Measurements from ENCODE around the gene PDGFB. TPM values are rescaled to one million over a fixed set of nuclear protein-coding genes. Genes with fewer than 3 reads are reported as not detected.
A peak's percentile ranks its signal among the peaks of the same experiment; 100 is the strongest.

Gene PDGFB
- total and polyA plus RNA-seq, 11 donors, result 9.0 to 43.7 (median 21.3) TPM

DNA sequence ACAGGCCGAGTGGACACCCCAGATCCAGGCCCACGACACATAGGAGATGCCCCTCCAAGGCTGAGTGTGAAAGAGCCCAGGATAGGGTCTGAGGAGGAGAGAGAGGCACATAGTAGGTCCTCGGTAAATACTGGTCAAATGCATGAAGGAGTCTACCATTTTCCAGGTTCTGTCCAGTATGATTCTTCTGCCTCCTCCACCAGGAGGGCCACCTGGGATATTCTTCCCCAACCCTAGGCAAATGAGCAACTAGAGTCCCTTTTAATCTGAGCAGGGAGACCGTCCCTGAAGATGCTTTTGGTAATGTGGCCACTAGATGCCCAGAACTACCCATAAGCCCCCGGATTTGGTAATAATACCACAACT lies 6.7 kb downstream of the PDGFB start:
- Histone ChIP-seq H3K27ac (peak overlapping the region; percentile 84 to 98 (median 94)), H3K4me1 (peaks cover 27 to 99% (median 85%) of the 10 kb centered on the region in 12 donors), H3K36me3 (peaks cover 0 to 20% (median 0%) of the 10 kb centered on the region in 9 donors), H3K27me3 (peaks cover 0 to 68% (median 0%) of the 10 kb centered on the region in 9 donors), H3K9me3 (no peaks in the 10 kb centered on the region), H3K4me3 (peak overlapping the region in 8 of 12 donors; percentile 3 to 89 (median 12))
- ATAC-seq (no peak), DNase-seq (no peak)
- 54 to 74% (median 62%) methylated on average over 5 of the region's 5 CpGs for WGBS, 4 donors
- TF ChIP-seq, protein P1, sequence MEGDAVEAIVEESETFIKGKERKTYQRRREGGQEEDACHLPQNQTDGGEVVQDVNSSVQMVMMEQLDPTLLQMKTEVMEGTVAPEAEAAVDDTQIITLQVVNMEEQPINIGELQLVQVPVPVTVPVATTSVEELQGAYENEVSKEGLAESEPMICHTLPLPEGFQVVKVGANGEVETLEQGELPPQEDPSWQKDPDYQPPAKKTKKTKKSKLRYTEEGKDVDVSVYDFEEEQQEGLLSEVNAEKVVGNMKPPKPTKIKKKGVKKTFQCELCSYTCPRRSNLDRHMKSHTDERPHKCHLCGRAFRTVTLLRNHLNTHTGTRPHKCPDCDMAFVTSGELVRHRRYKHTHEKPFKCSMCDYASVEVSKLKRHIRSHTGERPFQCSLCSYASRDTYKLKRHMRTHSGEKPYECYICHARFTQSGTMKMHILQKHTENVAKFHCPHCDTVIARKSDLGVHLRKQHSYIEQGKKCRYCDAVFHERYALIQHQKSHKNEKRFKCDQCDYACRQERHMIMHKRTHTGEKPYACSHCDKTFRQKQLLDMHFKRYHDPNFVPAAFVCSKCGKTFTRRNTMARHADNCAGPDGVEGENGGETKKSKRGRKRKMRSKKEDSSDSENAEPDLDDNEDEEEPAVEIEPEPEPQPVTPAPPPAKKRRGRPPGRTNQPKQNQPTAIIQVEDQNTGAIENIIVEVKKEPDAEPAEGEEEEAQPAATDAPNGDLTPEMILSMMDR (IDR thresholded peaks at IDR 0.05), result no peak
- TF ChIP-seq POLR2A (IDR thresholded peaks at IDR 0.05), result no peak
- intact Hi-C loops (cut with DNase I), result loop anchor here in 5 of 10 donors (5.0 to 10.0 kb wide), 7 partner anchors 39 to 287 kb away; partner anchors contain the start of gene ATF4 (in 2 of the 5)

DNA sequence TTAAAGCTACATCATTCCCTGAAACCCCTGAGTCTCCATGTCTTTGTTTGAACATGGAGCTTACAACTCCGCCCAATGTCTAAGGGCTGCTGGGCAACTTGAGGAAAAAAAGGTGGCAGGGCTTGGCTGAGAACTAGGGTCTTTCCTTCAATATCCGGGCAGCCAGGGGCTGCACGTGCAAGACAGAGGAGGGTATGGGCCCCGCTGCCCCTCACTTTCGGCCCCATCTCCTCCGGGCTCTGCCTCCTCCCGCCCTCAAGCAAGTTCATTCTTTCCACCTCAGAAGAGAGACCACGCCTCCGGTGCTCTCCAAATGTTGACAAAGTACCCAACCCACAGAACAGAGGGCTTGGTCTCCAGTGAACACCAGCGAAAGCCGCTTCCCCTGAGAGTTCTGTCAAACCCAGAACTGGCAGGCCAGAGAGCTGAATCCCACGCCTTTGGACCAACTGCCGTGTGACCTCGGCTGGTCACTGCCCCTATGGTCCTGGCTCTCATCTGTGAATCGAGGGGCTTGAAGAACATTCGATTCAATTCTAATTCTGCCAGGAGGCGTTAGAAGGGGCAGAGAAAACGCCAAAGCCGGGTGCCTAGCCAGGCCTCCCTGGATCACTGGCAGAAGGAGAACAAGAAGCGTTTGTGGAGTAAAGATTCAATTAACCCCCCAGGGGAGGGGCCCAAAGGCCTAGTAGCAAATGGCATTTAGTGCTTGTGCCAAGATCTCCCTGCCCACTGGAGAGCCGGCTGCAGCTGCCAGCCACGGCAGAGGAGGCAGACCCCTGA lies 7.3 kb downstream of the PDGFB start:
- ATAC-seq, result no peak
- H3K27me3 ChIP-seq, result peaks cover 0 to 67% (median 0%) of the 10 kb centered on the region in 9 donors

GRCh38 chr22:39236321-39237317 lies 8.2 kb downstream of the PDGFB start:
- H3K4me1 ChIP-seq, result peaks cover 27 to 98% (median 90%) of the 10 kb centered on the region in 12 donors
- TF ChIP-seq POLR2A (IDR thresholded peaks at IDR 0.05), result no peak
- TF ChIP-seq, protein P1 (IDR thresholded peaks at IDR 0.05), result no peak

More for the DNA sequence above, 7.3 kb downstream of the PDGFB start:
- 46 to 66% (median 48%) methylated on average over 22 of the region's 22 CpGs for WGBS, 4 donors
- H3K4me3 ChIP-seq, result peak overlapping the region in 9 of 12 donors; percentile 1 to 89 (median 8)
- intact Hi-C loops (cut with DNase I), result loop anchor here in 5 of 10 donors (5.0 to 10.0 kb wide), 7 partner anchors 40 to 287 kb away; partner anchors contain the start of gene ATF4 (in 2 of the 5)
- peaks cover 27 to 99% (median 89%) of the 10 kb centered on the region in 12 donors for H3K4me1 ChIP-seq
- peak in 2 of 5 donors; percentile 47 to 51 for DNase-seq
- TF ChIP-seq, protein P1 (IDR thresholded peaks at IDR 0.05), result no peak
- TF ChIP-seq POLR2A (IDR thresholded peaks at IDR 0.05), result no peak
- H3K27ac ChIP-seq, result peak overlapping the region; percentile 84 to 98 (median 94)
- peaks cover 0 to 26% (median 2%) of the 10 kb centered on the region in 9 donors for H3K36me3 ChIP-seq
- H3K9me3 ChIP-seq, result no peaks in the 10 kb centered on the region

More at GRCh38 chr22:39236321-39237317, 8.2 kb downstream of the PDGFB start:
- peaks cover 0 to 60% (median 0%) of the 10 kb centered on the region in 9 donors for H3K27me3 ChIP-seq
- H3K9me3 ChIP-seq, result no peaks in the 10 kb centered on the region
- H3K36me3 ChIP-seq, result peaks cover 0 to 27% (median 9%) of the 10 kb centered on the region in 9 donors
- ATAC-seq (peak; percentile 23 to 56 (median 53)), DNase-seq (peak; percentile 79 to 91 (median 86))
- intact Hi-C loops (cut with DNase I), result loop anchor here in 5 of 10 donors (5.0 to 10.0 kb wide), 7 partner anchors 41 to 288 kb away; partner anchors contain the start of gene ATF4 (in 2 of the 5)
- peak overlapping the region in 8 of 12 donors; percentile 8 to 38 (median 19) for H3K4me3 ChIP-seq
- peak overlapping the region; percentile 84 to 98 (median 94) for H3K27ac ChIP-seq
- WGBS, 4 donors, result 29 to 34% (median 30%) methylated on average over 32 to 37 of the region's 37 CpGs
